Measurements from ENCODE around the gene RBM39. TPM values are rescaled to one million over a fixed set of nuclear protein-coding genes. Genes with fewer than 3 reads are reported as not detected.

Gene RBM39
- total RNA-seq, 4 donors from 2014 or later: 98.5 to 165 (median 130) TPM

GRCh38 chr20:35663516-35664465 is 78.3 kb downstream of the RBM39 start:
- Histone ChIP-seq H3K36me3 (peaks cover 0 to 4% of the 10 kb centered on the region in 2 donors), H3K4me3 (peak overlapping the region; percentile 73 to 97 (median 74)), H3K27me3 (no peaks in the 10 kb centered on the region), H3K9me3 (no peaks in the 10 kb centered on the region), H3K4me1 (peaks cover 44 to 49% of the 10 kb centered on the region in 2 donors), H3K27ac (peak overlapping the region; percentile 93 to 98 (median 98))
- ATAC-seq (peak; percentile 26 to 44), DNase-seq (peak; percentile 15 to 39)
- intact Hi-C loops (cut with DNase I; ENCODE audit: low total_unique reads): loop anchor here (1.0 to 5.0 kb wide), 3 partner anchors 46 to 221 kb away; no protein-coding TSS in a partner anchor
- TF ChIP-seq POLR2A (IDR thresholded peaks at IDR 0.05) (no peak), CTCF (IDR thresholded peaks at IDR 0.05 in 4 of 5, conservative IDR thresholded peaks at IDR 0.05 in 1 of 5) (no peak)
- in situ Hi-C loops (cut with MboI; ENCODE audit: low sequenced_read_pairs in 4 of 4): no loop called here

GRCh38 chr20:35662551-35662950 is 79.5 kb downstream of the RBM39 start:
- DNase-seq: no peak
- intact Hi-C loops (cut with DNase I; ENCODE audit: low total_unique reads) (loop anchor here (5.0 kb wide), 1 partner anchor 60 kb away; no protein-coding TSS in a partner anchor), in situ Hi-C loops (cut with MboI; ENCODE audit: low sequenced_read_pairs in 4 of 4) (no loop called here)
- Histone ChIP-seq H3K4me1 (peaks cover 46 to 59% of the 10 kb centered on the region in 2 donors), H3K4me3 (peak overlapping the region; percentile 73 to 97 (median 74)), H3K36me3 (no peaks in the 10 kb centered on the region), H3K27me3 (no peaks in the 10 kb centered on the region), H3K27ac (peak overlapping the region; percentile 93 to 98 (median 98)), H3K9me3 (no peaks in the 10 kb centered on the region)
- no peak for ATAC-seq
- TF ChIP-seq CTCF (IDR thresholded peaks at IDR 0.05 in 4 of 5, conservative IDR thresholded peaks at IDR 0.05 in 1 of 5) (no peak), POLR2A (IDR thresholded peaks at IDR 0.05) (no peak)

- Histone ChIP-seq H3K36me3 (no peaks in the 10 kb centered on the region), H3K27me3 (no peaks in the 10 kb centered on the region), H3K4me1 (peaks cover 53 to 65% of the 10 kb centered on the region in 2 donors), H3K4me3 (peak overlapping the region in 3 of 4 donors; percentile 73 to 74 (median 74)), H3K27ac (peak overlapping the region; percentile 93 to 98 (median 98)), H3K9me3 (no peaks in the 10 kb centered on the region)
- in situ Hi-C loops (cut with MboI; ENCODE audit: low sequenced_read_pairs in 4 of 4) (no loop called here), intact Hi-C loops (cut with DNase I; ENCODE audit: low total_unique reads) (loop anchor here (5.0 kb wide), 1 partner anchor 60 kb away; no protein-coding TSS in a partner anchor)
- ATAC-seq (no peak), DNase-seq (no peak)
- TF ChIP-seq CTCF (IDR thresholded peaks at IDR 0.05 in 4 of 5, conservative IDR thresholded peaks at IDR 0.05 in 1 of 5): no peak
- TF ChIP-seq POLR2A (IDR thresholded peaks at IDR 0.05): no peak
Observed at GRCh38 chr20:35661908-35662307, 80.2 kb downstream of the RBM39 start.

GRCh38 chr20:35661053-35661452 is 81.0 kb downstream of the RBM39 start:
- Histone ChIP-seq H3K4me1 (peaks cover 55 to 74% of the 10 kb centered on the region in 2 donors), H3K9me3 (no peaks in the 10 kb centered on the region), H3K27me3 (no peaks in the 10 kb centered on the region), H3K4me3 (no peak overlapping the region), H3K27ac (peak overlapping the region in 2 of 4 donors; percentile 93 to 98), H3K36me3 (no peaks in the 10 kb centered on the region)
- TF ChIP-seq CTCF (IDR thresholded peaks at IDR 0.05 in 4 of 5, conservative IDR thresholded peaks at IDR 0.05 in 1 of 5) (no peak), POLR2A (IDR thresholded peaks at IDR 0.05) (no peak)
- intact Hi-C loops (cut with DNase I; ENCODE audit: low total_unique reads) (loop anchor here (5.0 kb wide), 1 partner anchor 59 kb away; no protein-coding TSS in a partner anchor), in situ Hi-C loops (cut with MboI; ENCODE audit: low sequenced_read_pairs in 4 of 4) (no loop called here)
- no peak for ATAC-seq
- no peak for DNase-seq

Data from gastrocnemius medialis (tissue), 4 donors.